Stimulated activated CD4-positive, alpha-beta T cell treated with anti-CD3 and anti-CD28 coated beads, Interleukin-12 subunit alpha, Interleukin-12 subunit beta, amount 100 ng/mL, for 48 hours (primary cell): ENCODE measurements around the gene PARG.
"Not testable (repeated sequence)": the region's sequence is repeated elsewhere in the genome, so short reads cannot be mapped to it uniquely, and the experiment has no call there.

Experiments used
- DNase-seq, 3 donors: peaks; one replicate each; pipeline ENCODE4 v3.0.0-alpha.2; 2020; ENCODE audit warnings: low read depth in 2 of 3, low spot score in 1 of 3

PARG gene

DNA sequence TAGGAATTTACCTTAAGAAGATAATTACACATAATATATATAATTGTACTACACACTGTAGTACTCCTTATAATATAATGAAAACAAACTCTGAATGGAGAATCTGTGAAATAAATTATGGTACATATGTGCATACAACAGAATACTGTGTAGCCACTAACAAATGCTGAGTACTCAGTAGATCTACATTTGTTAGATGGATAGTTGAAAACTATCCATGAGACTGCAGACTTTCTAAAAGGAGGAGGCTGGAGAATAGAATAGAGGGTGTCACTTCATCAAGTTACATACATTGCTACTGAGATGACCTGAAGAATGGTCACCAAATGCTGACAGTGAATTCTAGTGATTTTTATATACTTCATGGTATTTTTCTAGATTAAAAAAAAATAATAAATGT, 111.0 kb downstream of the PARG start:
- DNase-seq = no peak

DNA sequence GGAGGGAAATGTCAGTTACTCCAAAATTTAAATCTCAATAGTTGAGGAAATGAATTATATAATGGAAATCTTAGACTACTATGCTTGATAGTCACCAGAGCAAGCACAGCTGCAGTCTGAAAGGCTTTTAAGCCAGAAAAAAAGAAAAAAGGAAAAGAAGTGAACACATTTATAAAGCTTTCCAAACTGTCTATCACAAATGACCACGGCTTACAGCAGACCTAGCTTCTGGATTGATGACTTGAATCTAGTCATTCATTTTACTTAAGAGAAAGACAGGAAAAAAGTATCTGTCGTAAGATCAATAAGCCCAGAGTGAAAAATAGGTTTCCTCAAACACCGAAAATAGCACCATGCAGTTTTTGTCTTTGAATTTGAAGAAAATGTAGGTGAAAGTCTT, 111.8 kb downstream of the PARG start:
- DNase-seq = no peak

- DNase-seq = no peak
Observed at GRCh38 chr10:49827297-49827696, 114.5 kb downstream of the PARG start.

DNA sequence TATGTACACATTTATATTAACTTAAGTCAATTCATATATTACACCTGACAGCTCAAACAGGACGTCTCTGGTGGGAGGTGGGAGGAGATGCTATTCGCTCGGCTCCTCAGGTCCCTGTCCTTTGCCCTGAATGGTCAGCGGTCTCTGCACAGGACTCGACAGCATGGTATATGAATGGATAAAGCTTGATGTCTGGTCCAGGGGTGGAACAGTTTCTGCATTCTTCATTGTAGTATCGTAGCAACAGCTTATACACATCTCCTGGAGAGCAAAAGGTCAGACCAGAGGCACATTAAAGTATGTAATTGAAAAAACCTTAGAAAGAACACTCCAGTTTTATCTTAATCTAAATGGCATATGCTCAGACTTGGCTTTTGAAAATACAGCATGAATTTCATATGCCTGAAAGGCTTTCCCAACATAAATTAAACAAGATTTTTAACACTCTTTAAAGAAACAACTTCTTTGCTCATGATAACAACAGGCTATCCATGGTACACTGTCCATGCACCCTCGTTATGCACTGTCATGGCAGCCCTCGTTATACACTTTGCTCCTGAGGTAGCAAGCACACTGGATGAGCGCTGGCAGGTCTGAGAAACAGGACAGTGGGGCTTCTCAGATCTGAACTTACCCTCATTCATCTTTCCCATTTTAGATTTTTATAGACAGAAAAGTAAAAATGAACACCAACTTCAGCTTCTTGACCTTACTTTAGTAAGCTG, 122.4 kb downstream of the PARG start:
- no peak for DNase-seq

GRCh38 chr10:49817845-49818244, 124.0 kb downstream of the PARG start:
- DNase-seq = no peak

DNA sequence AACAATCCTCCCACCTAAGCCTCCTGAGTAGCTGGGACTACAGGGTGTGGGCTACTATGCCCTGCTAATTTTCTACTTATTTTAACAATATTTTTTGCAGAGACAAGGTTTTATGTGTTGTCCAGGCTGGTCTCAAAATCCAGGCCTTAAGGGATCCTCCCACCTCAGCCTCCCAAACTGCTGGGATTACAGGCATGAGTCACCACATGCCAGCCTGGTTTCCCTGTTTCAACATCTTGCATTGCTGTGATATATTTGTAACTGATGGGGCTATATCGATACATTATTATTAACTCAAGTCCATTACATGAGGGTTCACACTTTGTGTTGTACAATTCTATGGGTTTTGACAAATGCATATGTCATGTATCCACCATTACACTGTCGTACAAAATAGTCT, 137.8 kb downstream of the PARG start:
- no peak for DNase-seq

- DNase-seq = no peak
Observed at GRCh38 chr10:49798275-49798674, 143.6 kb downstream of the PARG start.

GRCh38 chr10:49791100-49791499, 150.7 kb downstream of the PARG start:
- no peak for DNase-seq

DNA sequence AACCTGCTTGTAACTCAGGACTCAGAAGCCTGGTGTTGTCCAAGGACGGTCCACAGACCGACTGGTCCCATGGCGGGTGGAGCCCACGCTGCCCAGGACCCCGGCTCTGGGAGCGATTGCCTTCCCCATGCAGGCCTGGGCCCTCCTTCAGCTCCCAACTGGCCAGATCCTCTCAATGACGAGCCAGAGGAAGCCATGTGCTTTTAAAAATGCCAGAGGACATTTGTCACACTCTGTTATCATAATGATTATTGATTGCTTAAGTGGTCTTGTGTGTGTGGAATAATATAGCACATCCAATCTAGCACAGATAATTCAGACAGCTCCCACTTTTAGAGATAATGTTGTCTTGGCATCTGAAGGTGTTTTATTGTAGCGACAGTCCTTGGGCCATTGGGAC, 157.1 kb downstream of the PARG start:
- DNase-seq = no peak

DNA sequence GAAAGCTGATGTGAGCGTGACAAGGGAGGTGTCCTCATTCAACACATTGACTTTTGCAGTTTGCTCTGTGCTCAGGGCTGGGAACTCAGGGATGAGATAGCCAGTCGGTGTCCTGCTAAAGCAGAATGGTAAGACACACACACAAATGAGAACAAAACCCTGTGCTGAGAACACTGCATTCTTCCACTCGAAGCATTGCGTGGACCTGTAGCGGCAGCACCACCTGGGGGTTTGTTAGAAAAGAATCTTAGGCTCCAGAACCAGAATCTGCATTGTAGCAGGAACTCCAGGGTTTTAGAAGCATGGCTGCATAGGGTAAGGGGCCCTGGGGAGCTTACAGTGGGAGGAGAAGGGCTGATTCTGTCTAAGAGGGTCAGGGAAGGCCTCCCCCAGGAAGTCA, 158.2 kb downstream of the PARG start:
- DNase-seq = no peak

GRCh38 chr10:49781247-49781646, 160.6 kb downstream of the PARG start:
- no peak for DNase-seq

DNA sequence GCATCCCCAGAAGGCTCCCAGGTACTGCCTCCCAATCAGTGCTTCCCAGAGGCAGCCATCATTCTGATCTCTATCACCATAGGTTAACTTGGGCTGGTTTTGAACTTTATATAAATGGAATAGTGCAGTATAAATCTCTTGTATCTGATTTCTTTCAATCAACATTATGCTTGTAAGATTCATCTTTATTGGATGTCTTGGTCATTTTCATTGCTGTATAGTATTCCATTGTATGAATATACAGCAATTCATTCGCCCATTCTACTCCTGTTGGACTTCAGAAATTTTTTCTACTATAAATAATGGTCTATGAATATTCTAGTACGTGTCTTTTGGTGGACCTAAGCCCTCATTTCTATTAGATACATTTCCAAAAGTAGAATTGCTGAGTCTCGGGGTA, 163.6 kb downstream of the PARG start:
- no peak for DNase-seq

DNA sequence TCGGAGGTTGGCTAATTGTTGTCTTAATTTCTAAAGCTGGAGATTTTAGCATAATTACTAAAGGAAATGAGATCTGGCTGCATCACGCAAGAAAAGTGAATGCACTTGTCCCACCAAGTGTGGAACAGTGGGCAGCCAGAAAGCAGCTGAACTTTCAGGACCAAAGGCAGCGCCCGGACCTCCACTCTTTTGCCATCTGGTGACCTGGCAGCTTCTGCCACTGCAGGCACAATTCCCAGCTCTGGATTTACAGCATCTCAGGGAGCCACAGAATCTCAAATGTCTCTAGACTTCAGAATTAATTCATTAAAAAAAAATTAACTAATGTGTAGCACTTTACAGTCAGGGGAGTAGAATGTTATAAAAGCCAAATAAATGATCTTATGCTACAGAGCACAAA, 165.0 kb downstream of the PARG start:
- DNase-seq = no peak

- no peak for DNase-seq
Observed at GRCh38 chr10:49775014-49775413, 166.8 kb downstream of the PARG start.

DNA sequence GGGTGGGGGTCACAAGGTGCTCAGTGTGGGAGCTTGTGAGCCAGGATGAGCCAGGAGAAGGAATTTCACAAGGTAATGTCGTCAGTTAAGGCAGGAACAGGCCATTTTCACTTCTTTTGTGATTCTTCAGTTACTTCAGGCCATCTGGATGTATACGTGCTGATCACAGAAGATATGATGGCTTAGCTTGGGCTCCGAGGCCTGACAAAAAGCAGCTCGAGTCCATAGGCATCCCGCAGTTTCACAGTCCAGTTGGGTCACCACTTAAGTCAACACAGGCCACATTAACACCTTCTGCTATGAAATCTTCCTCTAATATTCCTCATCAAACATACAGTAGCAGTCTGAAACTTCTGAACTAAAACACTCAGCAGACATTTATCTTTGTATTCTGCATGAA, 168.9 kb downstream of the PARG start:
- not testable (repeated sequence) for DNase-seq

DNA sequence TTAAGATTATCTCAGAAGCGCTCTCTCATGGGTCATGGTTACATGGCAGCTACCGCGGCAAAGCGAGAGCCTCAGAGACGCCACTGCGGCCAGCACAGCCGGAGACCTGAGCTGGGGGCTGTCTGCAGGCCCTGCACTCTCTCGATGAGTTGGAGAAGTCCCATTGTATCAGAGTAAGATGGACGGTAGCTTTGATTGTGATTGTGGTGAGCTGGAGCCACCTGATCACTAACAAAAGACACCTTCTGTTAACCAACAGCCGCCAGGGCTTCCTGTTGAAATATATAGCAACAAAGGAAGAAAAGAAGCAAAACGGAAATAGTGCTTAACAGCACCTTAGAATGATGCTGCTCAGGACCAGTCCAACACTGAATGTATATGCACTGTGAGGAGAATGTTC, 170.8 kb downstream of the PARG start:
- not testable (repeated sequence) for DNase-seq

- no peak for DNase-seq
Observed at GRCh38 chr10:49769692-49770091, 172.1 kb downstream of the PARG start.

DNA sequence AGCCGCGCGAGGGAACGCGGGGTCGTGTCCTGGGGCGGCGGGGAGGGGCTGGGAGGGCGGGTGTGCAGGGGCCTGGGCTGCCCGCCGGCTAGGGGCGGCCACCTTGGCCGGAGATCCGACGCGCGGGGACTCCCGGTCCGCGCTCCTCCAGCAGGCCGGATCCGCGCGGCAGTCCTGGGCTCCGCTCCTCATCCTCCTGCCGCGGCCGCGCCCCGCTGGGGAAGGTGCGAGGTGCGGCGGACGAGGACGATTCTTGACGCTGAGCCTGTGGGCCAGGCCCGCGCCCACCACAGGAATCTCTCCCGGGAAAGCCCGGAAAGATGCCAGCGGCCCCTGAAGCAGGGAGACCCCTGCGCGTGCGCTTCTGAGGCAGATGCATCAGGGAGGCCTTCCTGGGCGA, 173.1 kb downstream of the PARG start:
- no peak for DNase-seq

DNA sequence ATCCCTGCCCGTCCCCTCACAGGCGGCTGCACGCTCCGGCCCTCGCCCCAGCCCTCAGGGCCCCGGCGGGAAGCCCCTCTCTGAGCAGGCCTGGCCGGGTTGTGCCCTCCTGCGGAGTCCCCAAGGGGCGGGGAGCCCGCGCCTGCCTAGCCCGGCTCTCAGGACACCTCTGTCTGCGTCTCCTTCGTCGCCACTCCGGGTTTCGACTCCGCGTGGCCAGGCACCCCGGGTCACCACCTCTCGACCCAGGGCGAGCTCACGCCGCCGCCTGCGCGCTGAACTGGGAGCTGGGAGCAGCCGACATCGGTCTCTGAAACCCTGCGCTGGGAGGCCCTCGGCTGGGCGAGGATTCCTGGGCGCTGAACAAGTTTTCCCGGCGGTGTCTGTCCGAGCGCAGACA, 173.5 kb downstream of the PARG start:
- no peak for DNase-seq
